A204.1 (cell line): ENCODE results near the gene LUC7L2.
"Not testable (repeated sequence)": the region's sequence is repeated elsewhere in the genome, so short reads cannot be mapped to it uniquely, and the experiment has no call there.

ENCODE experiments used
- FAIRE-seq: peaks from 2 replicates; lab custom pipeline; 2012; peaks lifted over from hg19 to GRCh38; lab: Jason Lieb, UNC

LUC7L2 gene

GRCh38 chr7:139451638-139452037 is 91.9 kb downstream of the LUC7L2 start:
- no peak for FAIRE-seq

- no peak for FAIRE-seq
Observed at GRCh38 chr7:139452958-139453672, 93.4 kb downstream of the LUC7L2 start.

GRCh38 chr7:139453673-139454321 is 94.1 kb downstream of the LUC7L2 start:
- FAIRE-seq, result no peak

GRCh38 chr7:139455789-139456188 is 96.1 kb downstream of the LUC7L2 start:
- no peak for FAIRE-seq

- no peak for FAIRE-seq
Observed at GRCh38 chr7:139456511-139456910, 96.8 kb downstream of the LUC7L2 start.

GRCh38 chr7:139457153-139457946 is 97.7 kb downstream of the LUC7L2 start:
- no peak for FAIRE-seq

GRCh38 chr7:139463421-139463820 is 103.7 kb downstream of the LUC7L2 start:
- not testable (repeated sequence) for FAIRE-seq

GRCh38 chr7:139464511-139464910 is 104.8 kb downstream of the LUC7L2 start:
- FAIRE-seq, result not testable (repeated sequence)

GRCh38 chr7:139465072-139465471 is 105.4 kb downstream of the LUC7L2 start:
- FAIRE-seq, result not testable (repeated sequence)

GRCh38 chr7:139467729-139468128 is 108.0 kb downstream of the LUC7L2 start:
- FAIRE-seq, result not testable (repeated sequence)

GRCh38 chr7:139468281-139468680 is 108.6 kb downstream of the LUC7L2 start:
- not testable (repeated sequence) for FAIRE-seq

- FAIRE-seq, result no peak
Observed at GRCh38 chr7:139471740-139472353, 112.2 kb downstream of the LUC7L2 start.
